ENCODE data around the gene CDH15. TPM values are rescaled to one million over a fixed set of nuclear protein-coding genes. Genes with fewer than 3 reads are reported as not detected.

Gene CDH15
- total RNA-seq, 1 donor from 2014 or later, result 0.27 TPM

- intact Hi-C loops (cut with DNase I), result no loop called here
Measured at GRCh38 chr16:89140401-89140800, 31.1 kb upstream of the CDH15 start.

GRCh38 chr16:89140981-89141883 is 30.3 kb upstream of the CDH15 start:
- intact Hi-C loops (cut with DNase I), result no loop called here
- DNase-seq (ENCODE audit: low spot score), result no peak

More at GRCh38 chr16:89140401-89140800, 31.1 kb upstream of the CDH15 start:
- no peak for DNase-seq (ENCODE audit: low spot score)

- intact Hi-C loops (cut with DNase I), result no loop called here
- DNase-seq (ENCODE audit: low spot score), result no peak
Measured at GRCh38 chr16:89141884-89142267, 29.7 kb upstream of the CDH15 start.

- intact Hi-C loops (cut with DNase I), result no loop called here
- no peak for DNase-seq (ENCODE audit: low spot score)
Measured at GRCh38 chr16:89142474-89143195, 28.9 kb upstream of the CDH15 start.

GRCh38 chr16:89143201-89143741 is 28.3 kb upstream of the CDH15 start:
- intact Hi-C loops (cut with DNase I), result no loop called here
- DNase-seq (ENCODE audit: low spot score), result no peak

- DNase-seq (ENCODE audit: low spot score), result no peak
- intact Hi-C loops (cut with DNase I), result no loop called here
Measured at GRCh38 chr16:89143911-89144675, 27.5 kb upstream of the CDH15 start.

GRCh38 chr16:89144681-89145080 is 26.9 kb upstream of the CDH15 start:
- intact Hi-C loops (cut with DNase I), result no loop called here
- no peak for DNase-seq (ENCODE audit: low spot score)

GRCh38 chr16:89145406-89146161 is 26.0 kb upstream of the CDH15 start:
- no peak for DNase-seq (ENCODE audit: low spot score)

GRCh38 chr16:89146211-89147005 is 25.1 kb upstream of the CDH15 start:
- intact Hi-C loops (cut with DNase I), result no loop called here
- DNase-seq (ENCODE audit: low spot score), result no peak

More at GRCh38 chr16:89145406-89146161, 26.0 kb upstream of the CDH15 start:
- intact Hi-C loops (cut with DNase I), result no loop called here

- intact Hi-C loops (cut with DNase I), result no loop called here
Measured at GRCh38 chr16:89147085-89147817, 24.3 kb upstream of the CDH15 start.

GRCh38 chr16:89149386-89149785 is 22.2 kb upstream of the CDH15 start:
- intact Hi-C loops (cut with DNase I), result no loop called here
- no peak for DNase-seq (ENCODE audit: low spot score)

More at GRCh38 chr16:89147085-89147817, 24.3 kb upstream of the CDH15 start:
- DNase-seq (ENCODE audit: low spot score), result no peak

GRCh38 chr16:89150090-89150835 is 21.3 kb upstream of the CDH15 start:
- DNase-seq (ENCODE audit: low spot score), result no peak
- intact Hi-C loops (cut with DNase I), result no loop called here

GRCh38 chr16:89150981-89151380 is 20.6 kb upstream of the CDH15 start:
- no peak for DNase-seq (ENCODE audit: low spot score)
- intact Hi-C loops (cut with DNase I), result no loop called here

- intact Hi-C loops (cut with DNase I), result no loop called here
- DNase-seq (ENCODE audit: low spot score), result no peak
Measured at GRCh38 chr16:89152831-89153700, 18.5 kb upstream of the CDH15 start.

GRCh38 chr16:89153848-89154271 is 17.7 kb upstream of the CDH15 start:
- DNase-seq (ENCODE audit: low spot score), result no peak
- intact Hi-C loops (cut with DNase I), result no loop called here

All from cardiac septum (tissue), 1 donor.